ENCODE measurements around the gene SORT1.

The SORT1 gene

GRCh38 chr1:109350655-109351054 lies 47.1 kb downstream of the SORT1 start:
- Histone ChIP-seq H3K27ac (no peak overlapping the region), H3K9ac (ENCODE audit: insufficient read length) (no peak overlapping the region), H3K4me3 (no peak overlapping the region), H3K36me3 (ENCODE audit: insufficient read depth, low read length) (no peaks in the 10 kb centered on the region), H3K9me3 (ENCODE audit: low read depth, low read length) (no peaks in the 10 kb centered on the region)
- no peak for DNase-seq (ENCODE audit: low read depth, low spot score)
- no peak for TF ChIP-seq EZH2 (IDR thresholded peaks at IDR 0.05)
- no peak for TF ChIP-seq FOXP2 (optimal IDR thresholded peaks at IDR 0.05; ENCODE audit: control extremely low read depth, extremely low read length, insufficient read depth)
- no peak for TF ChIP-seq POLR2AphosphoS5 (IDR thresholded peaks at IDR 0.05; ENCODE audit: borderline replicate concordance, low read depth, low read length)

DNA sequence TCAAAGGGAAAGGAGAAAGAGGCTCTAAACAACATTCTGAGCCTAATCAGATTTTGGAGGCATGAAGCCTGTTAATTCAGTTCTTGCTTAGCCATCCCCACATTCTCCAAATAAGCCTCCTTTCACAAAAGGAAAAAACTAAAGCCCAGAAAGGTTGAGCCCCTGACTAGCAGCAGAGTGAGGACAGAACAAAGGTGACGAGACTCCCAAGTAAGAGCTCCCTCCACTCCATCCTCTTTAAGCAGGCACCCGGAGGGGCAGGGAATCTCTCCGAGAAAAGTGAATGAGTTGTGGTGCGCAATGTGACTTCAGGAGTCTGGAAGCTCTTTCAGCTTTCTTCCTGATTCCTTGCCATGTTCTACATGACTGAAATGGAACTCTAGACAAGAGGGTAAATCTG lies 47.5 kb downstream of the SORT1 start:
- Histone ChIP-seq H3K9me3 (ENCODE audit: low read depth, low read length) (no peaks in the 10 kb centered on the region), H3K4me3 (no peak overlapping the region), H3K27ac (no peak overlapping the region), H3K36me3 (ENCODE audit: insufficient read depth, low read length) (no peaks in the 10 kb centered on the region), H3K9ac (ENCODE audit: insufficient read length) (no peak overlapping the region)
- TF ChIP-seq POLR2AphosphoS5 (IDR thresholded peaks at IDR 0.05; ENCODE audit: borderline replicate concordance, low read depth, low read length) (no peak), EZH2 (IDR thresholded peaks at IDR 0.05) (no peak), FOXP2 (optimal IDR thresholded peaks at IDR 0.05; ENCODE audit: control extremely low read depth, extremely low read length, insufficient read depth) (no peak)
- no peak for DNase-seq (ENCODE audit: low read depth, low spot score)

- no peak overlapping the region for H3K4me3 ChIP-seq
- no peak overlapping the region for H3K9ac ChIP-seq (ENCODE audit: insufficient read length)
- no peaks in the 10 kb centered on the region for H3K9me3 ChIP-seq (ENCODE audit: low read depth, low read length)
- TF ChIP-seq POLR2AphosphoS5 (IDR thresholded peaks at IDR 0.05; ENCODE audit: borderline replicate concordance, low read depth, low read length) (no peak), FOXP2 (optimal IDR thresholded peaks at IDR 0.05; ENCODE audit: control extremely low read depth, extremely low read length, insufficient read depth) (no peak), EZH2 (IDR thresholded peaks at IDR 0.05) (no peak)
- H3K36me3 ChIP-seq (ENCODE audit: insufficient read depth, low read length), result no peaks in the 10 kb centered on the region
- no peak overlapping the region for H3K27ac ChIP-seq
- no peak for DNase-seq (ENCODE audit: low read depth, low spot score)
Observed at GRCh38 chr1:109347511-109347910, 50.2 kb downstream of the SORT1 start.

- Histone ChIP-seq H3K36me3 (ENCODE audit: insufficient read depth, low read length) (no peaks in the 10 kb centered on the region), H3K9ac (ENCODE audit: insufficient read length) (no peak overlapping the region), H3K9me3 (ENCODE audit: low read depth, low read length) (no peaks in the 10 kb centered on the region), H3K4me3 (no peak overlapping the region), H3K27ac (no peak overlapping the region)
- DNase-seq (ENCODE audit: low read depth, low spot score), result no peak
- TF ChIP-seq FOXP2 (optimal IDR thresholded peaks at IDR 0.05; ENCODE audit: control extremely low read depth, extremely low read length, insufficient read depth) (no peak), POLR2AphosphoS5 (IDR thresholded peaks at IDR 0.05; ENCODE audit: borderline replicate concordance, low read depth, low read length) (no peak), EZH2 (IDR thresholded peaks at IDR 0.05) (no peak)
Observed at GRCh38 chr1:109341944-109342930, 55.5 kb downstream of the SORT1 start.

GRCh38 chr1:109338608-109339007 lies 59.1 kb downstream of the SORT1 start:
- Histone ChIP-seq H3K27ac (no peak overlapping the region), H3K9ac (ENCODE audit: insufficient read length) (no peak overlapping the region), H3K9me3 (ENCODE audit: low read depth, low read length) (no peaks in the 10 kb centered on the region), H3K4me3 (no peak overlapping the region), H3K36me3 (ENCODE audit: insufficient read depth, low read length) (no peaks in the 10 kb centered on the region)
- DNase-seq (ENCODE audit: low read depth, low spot score), result no peak
- TF ChIP-seq EZH2 (IDR thresholded peaks at IDR 0.05), result no peak

GRCh38 chr1:109338091-109338490 lies 59.6 kb downstream of the SORT1 start:
- no peak overlapping the region for H3K9ac ChIP-seq (ENCODE audit: insufficient read length)
- H3K4me3 ChIP-seq, result no peak overlapping the region
- H3K27ac ChIP-seq, result no peak overlapping the region
- no peak for DNase-seq (ENCODE audit: low read depth, low spot score)
- no peaks in the 10 kb centered on the region for H3K9me3 ChIP-seq (ENCODE audit: low read depth, low read length)
- TF ChIP-seq POLR2AphosphoS5 (IDR thresholded peaks at IDR 0.05; ENCODE audit: borderline replicate concordance, low read depth, low read length) (no peak), EZH2 (IDR thresholded peaks at IDR 0.05) (no peak), FOXP2 (optimal IDR thresholded peaks at IDR 0.05; ENCODE audit: control extremely low read depth, extremely low read length, insufficient read depth) (no peak)
- no peaks in the 10 kb centered on the region for H3K36me3 ChIP-seq (ENCODE audit: insufficient read depth, low read length)

DNA sequence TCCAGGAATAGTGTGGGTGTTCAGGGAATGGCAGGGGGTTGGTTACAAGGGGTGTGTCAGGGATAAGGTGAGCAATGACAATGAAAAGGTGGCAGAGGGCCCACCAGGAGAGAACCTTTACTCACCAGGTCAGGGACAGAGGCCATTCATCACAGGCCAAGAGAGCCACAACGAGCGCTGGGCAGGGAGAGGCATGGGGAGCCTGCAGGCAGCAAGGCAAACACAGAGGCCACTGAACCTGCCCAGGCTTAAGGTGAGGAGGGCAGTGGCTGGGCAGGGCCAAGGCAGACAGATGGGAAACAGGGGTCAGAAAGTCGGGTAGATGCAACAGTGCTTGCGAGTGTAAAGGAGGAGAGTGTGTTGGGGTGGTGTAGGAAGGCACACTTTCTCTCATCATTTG lies 62.6 kb downstream of the SORT1 start:
- H3K36me3 ChIP-seq (ENCODE audit: insufficient read depth, low read length), result no peaks in the 10 kb centered on the region
- TF ChIP-seq POLR2AphosphoS5 (IDR thresholded peaks at IDR 0.05; ENCODE audit: borderline replicate concordance, low read depth, low read length) (no peak), EZH2 (IDR thresholded peaks at IDR 0.05) (no peak), FOXP2 (optimal IDR thresholded peaks at IDR 0.05; ENCODE audit: control extremely low read depth, extremely low read length, insufficient read depth) (no peak)
- DNase-seq (ENCODE audit: low read depth, low spot score), result no peak

GRCh38 chr1:109331113-109331512 lies 66.6 kb downstream of the SORT1 start:
- H3K9ac ChIP-seq (ENCODE audit: insufficient read length), result no peak overlapping the region
- DNase-seq (ENCODE audit: low read depth, low spot score), result no peak
- H3K36me3 ChIP-seq (ENCODE audit: insufficient read depth, low read length), result no peaks in the 10 kb centered on the region

More for the DNA sequence above, 62.6 kb downstream of the SORT1 start:
- no peak overlapping the region for H3K4me3 ChIP-seq
- H3K27ac ChIP-seq, result no peak overlapping the region
- 0 out of 2 replicates have a peak, but pooled peaks cover 5% of the 10 kb centered on the region for H3K9me3 ChIP-seq (ENCODE audit: low read depth, low read length)
- H3K9ac ChIP-seq (ENCODE audit: insufficient read length), result no peak overlapping the region

More at GRCh38 chr1:109331113-109331512, 66.6 kb downstream of the SORT1 start:
- Histone ChIP-seq H3K4me3 (no peak overlapping the region), H3K9me3 (ENCODE audit: low read depth, low read length) (0 out of 2 replicates have a peak, but pooled peaks cover 5% of the 10 kb centered on the region), H3K27ac (no peak overlapping the region)
- TF ChIP-seq EZH2 (IDR thresholded peaks at IDR 0.05) (no peak), POLR2AphosphoS5 (IDR thresholded peaks at IDR 0.05; ENCODE audit: borderline replicate concordance, low read depth, low read length) (no peak), FOXP2 (optimal IDR thresholded peaks at IDR 0.05; ENCODE audit: control extremely low read depth, extremely low read length, insufficient read depth) (no peak)
